Activated CD4-positive, CD25-positive, alpha-beta regulatory T cell treated with anti-CD3 and anti-CD28 coated beads, Interleukin-2, amount 50 U/mL, for 16 hours (primary cell): Measurements from ENCODE around the gene CHCHD6.

Experiments
- DNase-seq: peaks from one replicate; pipeline ENCODE4 v3.0.0-alpha.2; 2020; ENCODE audit warnings: low read depth, low spot score

The CHCHD6 gene

DNA sequence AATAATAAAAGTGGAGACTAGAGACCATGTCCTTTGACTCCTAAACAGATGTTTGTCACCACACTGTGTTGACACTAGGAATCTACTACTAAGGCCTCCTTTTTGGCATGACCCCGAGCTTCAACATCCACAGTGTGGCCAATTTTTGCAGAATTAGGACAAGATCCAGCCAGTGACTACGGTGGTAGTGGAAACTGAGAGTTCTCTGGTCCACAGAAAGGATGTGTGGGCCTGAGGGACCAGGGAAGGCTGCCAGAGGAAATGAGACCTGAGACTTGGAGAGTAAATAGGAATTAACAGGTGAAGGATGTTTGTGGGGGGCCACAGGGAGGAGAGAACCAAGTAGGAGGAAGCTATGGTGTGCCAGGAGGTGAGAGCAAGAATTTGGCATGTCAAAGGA, 122.7 kb downstream of the CHCHD6 start:
- DNase-seq: no peak

DNA sequence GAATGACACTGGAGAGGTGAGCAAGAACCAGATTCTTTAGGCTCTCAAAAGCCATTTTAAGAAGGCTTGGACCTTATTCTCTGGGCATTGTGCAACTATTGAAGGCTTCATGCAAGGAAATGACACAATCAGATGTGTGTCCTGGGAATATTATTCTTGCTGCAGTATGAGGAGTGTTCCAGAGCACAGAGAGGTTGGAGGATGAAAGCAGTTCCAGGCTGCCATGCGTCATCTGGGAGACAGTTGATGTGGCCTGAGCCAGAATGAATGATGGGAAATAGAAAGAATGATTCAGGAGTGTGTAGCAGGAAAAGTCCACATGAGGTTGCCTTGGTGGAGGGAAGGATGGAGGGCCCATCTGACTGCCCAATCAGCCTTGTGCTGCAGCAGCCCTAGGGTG, 123.1 kb downstream of the CHCHD6 start:
- no peak for DNase-seq

DNA sequence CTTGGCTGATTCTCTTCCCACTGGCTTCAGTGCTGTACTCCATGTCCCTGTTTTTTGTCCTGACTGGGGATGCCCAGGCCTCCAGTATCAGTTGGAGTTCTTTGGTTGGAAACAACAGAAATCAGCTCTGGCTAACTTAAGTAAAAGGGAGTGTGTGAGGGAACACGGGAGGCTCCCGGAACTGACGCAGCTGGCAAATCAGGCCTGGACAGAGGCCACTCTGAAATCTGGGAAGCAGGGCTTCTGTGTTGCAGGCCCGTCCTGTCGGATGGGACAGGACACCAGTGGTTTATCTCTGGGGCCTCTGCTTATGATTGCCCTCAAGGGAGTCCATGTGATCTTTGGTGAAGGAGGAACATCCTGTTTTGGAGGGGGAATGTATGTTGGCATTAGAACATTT, 124.3 kb downstream of the CHCHD6 start:
- no peak for DNase-seq

DNA sequence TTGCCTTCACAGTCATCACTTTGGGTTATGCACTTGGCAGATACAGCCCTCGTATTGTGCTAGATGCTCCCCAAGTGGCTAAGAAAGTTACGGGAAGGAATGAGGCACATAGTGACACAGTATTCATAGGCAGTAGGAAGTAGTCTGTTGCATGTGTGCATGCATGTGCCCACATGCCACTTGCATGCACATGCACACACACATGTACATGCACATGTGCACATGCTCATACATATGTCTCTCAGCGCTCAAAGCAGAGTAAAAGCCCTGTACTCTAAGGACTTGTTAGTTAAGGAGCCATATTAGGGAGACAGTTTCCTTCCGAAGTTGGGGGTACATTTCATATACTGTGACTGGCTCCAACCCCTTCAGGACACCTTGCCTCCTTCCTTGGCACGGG, 128.9 kb downstream of the CHCHD6 start:
- DNase-seq: no peak

DNA sequence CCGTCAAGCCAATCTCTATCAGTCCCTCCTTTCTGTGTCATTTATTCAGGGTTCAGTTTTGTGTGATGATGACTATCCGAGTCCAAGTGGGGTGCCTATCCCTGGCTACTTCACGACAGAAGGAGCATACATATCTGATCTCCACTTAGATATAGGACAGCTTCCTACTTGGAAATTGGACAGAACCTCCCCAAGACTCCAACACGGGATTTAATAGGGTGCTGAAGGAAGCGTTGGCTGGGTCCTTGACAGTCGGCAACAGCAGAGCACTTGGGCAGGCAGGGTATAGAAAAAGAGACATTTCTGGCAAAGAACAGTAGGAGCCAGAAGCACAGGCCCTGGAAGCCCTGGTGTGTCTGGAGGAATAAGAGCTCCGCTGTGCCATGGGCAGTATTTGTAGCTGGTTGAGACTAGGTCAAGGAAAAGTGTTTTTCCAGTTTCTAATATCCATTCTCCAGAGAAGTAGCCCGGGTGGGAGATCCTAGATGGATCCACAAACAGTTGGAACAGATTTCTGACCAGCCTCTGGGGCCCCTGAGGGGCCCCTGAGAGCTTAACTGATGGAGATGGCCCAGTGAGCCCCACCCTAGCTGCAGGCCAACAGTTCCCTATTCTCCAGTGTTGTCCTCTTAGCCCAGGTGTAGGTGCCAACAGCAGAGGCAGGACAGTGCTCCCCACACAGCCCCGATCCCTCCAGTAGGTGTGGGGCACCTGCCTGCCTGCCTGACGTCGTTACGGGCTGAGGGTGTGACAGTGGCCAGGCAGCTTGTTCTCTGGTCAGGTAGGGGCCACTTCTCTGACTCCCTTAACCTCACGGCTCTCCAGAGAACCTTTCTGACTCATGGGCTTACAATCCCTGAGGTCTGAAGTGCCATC, 130.8 kb downstream of the CHCHD6 start:
- DNase-seq: no peak

DNA sequence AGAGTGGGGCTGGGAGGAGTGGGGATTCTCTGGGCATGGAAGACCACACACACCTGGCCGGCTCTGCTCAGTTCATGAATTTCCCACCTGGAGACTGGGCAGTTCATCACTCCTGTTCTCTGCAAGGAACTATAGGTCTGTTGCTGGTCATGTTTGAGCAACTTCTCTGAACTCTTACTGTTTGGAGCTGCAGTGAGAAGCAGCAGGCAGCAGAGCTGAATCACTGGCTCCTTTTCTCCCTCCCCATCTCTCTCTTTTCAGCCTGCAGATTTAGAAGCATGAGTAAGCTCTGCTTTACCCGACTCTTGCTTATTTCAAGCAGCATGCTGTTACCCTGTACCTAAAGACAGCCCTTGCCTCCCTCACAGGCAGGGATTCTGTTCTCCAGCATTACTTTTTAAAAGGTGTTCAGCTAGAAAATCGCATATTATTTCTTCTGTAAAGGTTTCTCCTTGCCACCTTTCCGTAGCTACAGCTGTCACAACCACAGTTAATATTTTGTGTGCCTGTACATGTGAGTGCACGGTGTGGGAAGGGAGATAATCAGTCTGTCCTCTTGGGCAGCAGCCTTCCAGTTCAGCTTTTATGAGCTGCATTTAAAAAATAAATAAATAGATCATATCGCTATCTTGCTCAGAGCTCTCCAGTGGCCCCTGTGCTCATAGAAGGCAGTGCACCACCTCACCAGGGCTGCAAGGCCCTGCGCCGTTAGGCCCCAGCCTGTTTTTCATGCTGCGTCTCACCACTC, 131.6 kb downstream of the CHCHD6 start:
- DNase-seq: no peak

DNA sequence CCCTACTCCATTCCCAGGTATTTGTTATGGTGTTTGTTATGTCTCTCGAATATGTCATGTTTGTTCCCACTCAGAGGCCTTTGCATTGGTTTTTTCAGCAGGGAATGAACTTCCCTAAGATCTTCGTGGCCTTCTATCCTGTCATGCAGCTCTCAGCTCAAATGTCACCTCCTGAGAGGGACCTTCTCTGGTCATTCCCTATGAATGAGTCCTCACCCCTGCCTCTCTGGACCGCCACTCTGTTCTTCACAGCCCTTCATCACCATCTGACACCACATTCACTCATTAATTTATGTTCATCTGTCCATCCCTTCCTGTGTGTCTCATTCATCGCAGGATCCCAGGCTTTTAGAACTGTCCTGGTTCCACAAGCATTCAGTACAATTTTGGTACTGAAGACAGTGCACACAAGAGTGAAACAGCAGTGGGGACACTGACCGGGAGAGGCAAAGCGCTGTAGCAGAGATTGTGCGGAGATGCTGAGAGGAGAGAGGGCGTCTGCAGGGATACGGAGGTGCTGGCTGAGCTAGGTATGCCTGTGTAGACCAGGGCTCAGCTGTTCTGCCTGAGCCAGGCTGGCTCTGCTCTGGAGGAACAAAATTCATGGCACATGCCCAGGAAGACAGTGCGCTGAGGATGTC, 132.3 kb downstream of the CHCHD6 start:
- DNase-seq: no peak

DNA sequence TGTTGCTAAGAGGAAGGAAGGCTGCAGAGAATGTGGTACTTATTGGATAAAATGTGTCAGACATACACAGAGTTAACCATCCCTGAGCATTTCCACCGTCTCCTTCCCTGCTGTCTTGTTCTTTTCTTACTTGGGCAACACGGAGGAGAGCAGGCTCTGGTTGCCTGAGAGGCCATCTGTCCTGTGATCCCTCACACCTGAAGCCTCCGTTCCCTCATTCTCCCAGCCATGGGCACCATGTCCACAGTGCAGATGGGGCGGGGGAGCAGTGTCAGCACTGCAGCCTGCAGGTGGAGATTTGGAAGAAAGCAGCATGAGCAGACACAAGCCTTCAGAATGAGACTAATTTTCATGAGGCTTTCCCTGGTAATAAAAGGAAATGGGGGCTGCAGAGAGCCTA, 133.7 kb downstream of the CHCHD6 start:
- no peak for DNase-seq

DNA sequence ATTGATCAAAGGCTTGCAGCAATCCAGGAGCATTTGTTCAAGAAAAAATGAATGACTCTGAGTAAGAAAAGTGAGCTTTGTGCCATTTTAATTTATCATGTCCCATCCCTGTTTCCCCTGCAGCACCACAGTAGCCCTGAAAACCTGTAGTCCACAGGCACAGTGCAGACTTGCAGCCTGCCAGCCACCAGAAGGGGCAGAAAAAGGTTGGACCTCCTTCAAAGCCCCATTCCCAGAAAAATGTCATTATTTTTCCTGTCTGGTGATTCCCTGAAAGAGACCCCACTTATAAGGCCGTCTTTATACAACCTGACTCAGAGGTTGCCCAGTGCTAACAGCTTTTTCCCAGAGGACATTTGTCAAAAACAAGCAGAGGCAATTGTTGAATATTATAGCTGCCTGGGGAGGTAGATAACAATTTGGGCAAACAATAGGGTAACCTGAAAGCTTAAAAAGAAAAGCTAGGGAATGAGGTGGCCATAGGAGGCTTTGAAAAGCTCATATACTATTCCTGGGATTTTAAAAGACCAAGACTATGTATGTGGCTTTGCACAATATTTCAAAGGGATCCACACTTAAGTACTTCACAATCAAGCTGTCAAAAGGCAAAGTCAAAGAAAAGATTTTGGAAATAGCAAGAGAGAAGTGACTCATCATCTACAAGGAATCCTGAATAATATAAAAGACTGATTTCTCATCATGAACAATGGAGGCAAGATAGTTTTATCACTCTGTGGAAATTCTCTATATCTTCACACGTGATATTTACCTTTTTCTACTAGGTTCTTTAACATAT, 142.1 kb downstream of the CHCHD6 start:
- no peak for DNase-seq

DNA sequence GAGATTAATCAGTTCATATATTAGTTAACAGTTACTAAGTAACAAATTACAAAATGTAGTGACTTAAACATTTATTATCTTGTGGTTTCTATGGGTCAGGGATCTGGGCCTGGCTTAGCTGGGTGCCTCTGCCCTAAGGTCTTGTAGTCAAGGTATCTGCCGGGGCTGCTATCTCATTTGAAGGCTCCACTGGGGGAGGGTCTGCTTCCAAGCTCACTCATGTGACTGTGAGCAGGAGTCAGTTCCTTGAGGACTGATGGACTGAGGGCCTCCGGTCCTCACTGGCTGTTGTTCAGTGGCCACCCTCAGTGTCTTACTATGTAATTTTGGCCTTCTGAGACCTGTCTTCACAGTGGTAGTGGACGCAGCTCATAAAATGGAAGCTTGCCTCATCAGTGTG, 143.0 kb downstream of the CHCHD6 start:
- no peak for DNase-seq

DNA sequence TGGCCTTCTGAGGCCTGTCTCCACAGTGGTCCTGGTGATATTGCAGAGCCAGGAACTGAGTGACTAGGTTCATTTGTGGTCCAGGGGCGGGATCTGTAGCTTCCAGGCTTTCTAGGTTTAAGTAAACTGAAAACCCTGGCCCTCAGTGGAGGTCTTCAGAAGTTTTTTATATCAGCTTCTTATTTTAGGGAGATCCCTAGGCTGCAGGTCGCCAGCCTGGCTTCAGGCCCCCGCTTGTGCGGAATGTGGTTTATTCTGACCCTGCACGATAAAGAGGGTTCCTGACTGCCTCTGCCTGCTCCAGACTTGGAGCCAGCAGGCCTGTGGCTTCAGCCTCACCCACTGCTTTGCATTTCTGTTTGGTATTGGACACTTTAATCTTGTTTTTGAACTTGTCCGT, 145.0 kb downstream of the CHCHD6 start:
- no peak for DNase-seq

DNA sequence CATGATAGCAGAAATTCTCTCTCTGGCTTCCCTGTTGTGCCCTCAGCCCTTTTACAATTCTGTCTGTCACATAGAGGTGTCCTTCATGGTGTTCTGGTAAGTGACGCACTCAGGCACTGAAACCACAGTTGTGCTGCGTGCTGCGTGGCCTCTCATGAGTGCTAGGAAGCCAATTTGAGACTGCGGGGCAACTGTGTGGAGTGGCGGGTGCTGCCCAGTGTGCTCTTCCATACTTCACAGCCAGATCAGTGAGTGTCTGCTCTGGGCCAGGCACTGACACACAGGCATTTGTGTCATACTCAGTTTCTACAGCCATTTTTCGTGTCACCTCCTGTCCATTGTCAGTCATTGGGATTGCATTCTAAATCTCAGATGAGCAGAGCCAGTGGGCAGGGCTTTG, 145.7 kb downstream of the CHCHD6 start:
- DNase-seq: no peak

DNA sequence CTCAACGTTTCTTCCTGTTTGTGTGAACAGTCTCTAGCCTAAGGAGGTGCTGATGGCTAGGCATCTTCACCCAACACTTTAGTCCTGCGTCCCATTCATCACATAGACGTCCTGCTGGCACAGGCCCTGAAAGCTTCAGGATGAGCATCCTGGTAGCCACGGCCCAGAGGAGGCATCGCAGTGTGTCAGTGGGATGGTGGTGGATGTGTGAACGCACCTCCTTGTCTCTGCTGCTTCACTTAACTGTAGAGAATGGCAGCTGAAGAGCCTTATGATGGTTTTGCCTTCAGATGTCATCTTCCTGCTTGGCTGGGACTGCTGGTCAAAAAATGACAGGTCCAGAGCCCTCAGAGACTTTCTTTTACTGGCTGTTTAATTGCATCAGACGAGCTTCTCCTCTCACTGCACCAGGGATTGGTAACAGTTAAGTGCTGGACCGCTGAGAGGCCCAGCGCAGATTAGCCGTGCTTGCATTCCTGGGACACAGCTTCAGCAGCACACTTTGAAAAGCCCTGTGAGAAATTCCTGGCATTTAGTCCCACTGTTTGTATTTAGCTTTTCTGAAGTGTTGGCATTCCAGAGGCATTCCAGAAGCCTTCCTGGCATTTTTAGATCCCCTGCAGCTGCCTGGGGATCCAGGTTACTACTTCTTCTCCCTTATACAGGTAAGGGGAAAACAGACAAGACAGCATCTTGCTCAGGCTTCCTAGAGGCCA, 146.5 kb downstream of the CHCHD6 start:
- DNase-seq: no peak

DNA sequence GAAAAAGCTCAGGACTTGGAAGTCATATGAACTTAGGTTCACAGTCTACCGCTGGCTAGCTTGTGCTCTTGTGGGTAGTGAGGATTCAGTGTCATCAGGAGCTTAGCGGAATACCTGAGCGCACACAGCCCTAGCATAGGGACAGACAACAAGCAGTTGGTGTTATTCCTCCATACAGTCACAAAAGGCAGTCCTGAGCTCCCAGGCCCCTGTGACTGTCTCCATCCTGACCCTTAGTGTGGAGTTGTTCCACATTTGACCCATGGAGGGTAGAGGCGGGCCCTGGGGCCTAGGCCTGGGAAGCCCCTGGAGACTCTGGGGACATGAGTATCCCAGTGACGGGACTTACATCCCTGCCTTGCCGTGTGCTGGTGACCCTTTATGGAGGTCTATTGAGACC, 147.3 kb downstream of the CHCHD6 start:
- DNase-seq: no peak

DNA sequence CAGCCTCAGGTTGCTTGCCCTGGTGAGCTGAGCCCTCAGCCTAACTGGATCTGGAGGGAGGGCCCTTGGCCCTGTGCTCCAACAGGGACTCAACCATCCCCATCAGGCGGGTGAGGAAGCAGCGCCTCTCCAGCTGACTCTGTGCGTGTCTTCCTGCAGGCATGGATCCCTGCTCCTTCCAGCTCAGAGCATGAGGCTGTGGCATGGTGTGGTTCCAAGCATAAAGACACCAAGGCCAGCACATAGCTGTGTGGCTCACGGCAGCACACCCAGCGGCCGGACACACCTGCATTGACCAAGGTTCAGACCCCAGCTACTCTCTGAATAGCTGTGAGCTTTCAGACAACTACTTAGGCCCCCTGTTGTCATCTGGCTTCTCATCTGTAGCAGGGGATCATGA, 147.9 kb downstream of the CHCHD6 start:
- DNase-seq: no peak

DNA sequence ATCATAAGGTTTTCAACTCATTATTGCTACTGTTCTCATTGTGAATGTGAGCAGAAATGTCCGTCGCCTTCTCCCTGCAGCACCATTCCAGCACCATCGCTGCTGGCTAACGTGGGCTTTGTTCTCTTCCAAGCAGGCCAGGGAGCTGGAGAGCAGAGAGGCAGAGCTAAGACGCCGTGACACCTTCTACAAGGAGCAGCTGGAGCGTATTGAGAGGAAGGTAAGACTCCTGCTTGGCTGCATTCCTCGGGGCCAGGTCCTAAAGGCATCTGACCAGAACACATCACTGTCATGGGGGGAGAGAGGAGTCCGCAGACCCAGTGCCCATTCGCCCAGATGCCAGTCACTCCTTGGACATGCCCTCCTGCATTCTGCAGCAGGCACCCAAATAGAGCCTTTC, 148.5 kb downstream of the CHCHD6 start:
- DNase-seq: no peak

DNA sequence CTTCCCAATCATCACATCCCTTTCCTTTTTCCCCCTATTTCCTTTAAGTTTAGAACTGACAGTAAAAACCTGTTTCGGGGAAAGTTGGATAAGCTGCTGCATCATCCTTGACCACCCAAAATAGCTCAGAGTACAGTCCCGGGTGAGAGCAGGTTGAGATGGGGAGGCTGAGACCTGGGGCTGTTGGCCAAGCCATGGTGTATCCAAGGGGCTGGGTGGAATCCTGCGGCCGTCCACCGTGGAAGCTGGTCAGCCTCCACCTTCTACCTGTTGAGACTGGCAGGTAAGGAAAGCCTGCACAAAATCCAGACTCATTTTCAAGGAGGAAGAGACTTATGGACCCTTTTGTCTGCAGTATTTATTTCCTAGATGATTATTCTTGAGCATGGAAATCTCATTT, 150.6 kb downstream of the CHCHD6 start:
- no peak for DNase-seq

DNA sequence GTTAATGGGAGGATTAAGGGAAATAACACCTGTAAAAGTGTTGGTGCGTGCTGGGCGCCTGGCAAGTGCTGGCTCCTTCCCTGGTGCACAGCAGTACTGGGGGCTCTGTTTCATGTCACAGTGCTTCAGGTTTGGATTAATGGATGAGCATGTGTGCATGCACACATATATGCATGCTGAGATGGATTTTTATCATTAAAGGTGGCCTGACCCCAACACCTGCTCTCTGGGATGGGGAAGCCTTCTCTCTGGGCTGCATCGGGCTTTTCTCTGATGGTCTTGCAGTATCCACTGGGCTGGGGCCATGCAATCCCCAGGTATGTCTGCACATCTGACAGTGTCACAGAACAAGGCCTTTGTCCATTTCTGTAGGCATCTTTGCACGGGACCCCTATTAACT, 151.3 kb downstream of the CHCHD6 start:
- no peak for DNase-seq

DNA sequence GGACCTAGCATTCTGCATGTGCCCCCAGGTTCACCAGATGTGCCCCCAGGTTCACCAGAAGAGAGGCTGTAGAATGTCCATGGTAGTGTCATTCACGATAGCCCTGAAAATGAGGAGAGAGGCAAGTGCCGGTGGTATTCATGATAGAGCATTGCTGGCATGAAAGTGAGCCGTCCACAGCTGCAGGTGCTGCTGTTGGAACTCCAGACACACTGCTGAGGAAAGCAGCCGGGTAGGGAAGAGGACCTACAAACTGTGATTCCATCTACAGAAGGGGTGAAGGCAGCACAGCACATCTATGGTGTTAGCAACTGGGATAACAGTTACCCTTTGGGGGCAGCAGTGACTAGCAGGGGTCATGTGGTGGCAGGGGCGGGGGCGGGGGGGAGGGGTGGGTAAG, 153.9 kb downstream of the CHCHD6 start:
- no peak for DNase-seq

DNA sequence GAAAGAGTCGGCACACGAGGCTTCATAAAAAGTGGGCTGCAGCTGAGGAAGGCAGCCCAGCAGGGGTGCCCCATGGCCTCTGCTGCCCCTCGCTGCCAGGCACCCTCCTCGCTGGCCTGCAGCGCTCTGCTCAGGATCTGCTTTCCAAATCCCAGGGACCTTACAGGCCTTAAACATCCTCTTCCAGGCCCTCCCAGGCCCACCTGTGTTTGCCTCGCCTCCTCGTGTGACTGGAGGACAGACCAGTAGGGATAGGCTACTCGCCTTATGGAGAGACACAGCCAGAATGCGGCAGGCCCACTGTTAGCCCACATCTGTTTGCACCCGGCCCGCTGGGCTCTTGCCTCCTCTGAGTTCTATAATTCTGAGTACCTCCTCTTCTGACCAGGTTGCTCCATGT, 154.4 kb downstream of the CHCHD6 start:
- DNase-seq: no peak

DNA sequence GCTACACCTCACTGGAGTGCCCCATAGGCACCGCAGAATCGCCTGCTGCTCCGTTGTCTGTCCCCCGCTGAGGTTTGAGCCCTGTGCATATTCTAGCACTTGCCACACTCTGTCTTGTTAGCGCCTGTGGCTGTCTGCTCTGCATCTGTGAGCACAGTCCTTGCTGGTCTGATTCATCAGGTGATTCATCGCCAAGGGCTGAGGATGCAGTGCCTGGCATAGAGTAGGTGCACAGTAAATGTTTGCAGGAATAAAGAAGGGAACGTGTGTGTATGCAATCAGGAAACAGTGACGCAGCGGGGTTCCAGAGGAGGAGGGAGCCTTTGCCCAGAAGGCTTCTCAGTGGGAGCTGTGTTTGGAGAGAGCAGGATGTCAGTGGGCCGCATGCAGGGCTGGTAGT, 154.8 kb downstream of the CHCHD6 start:
- DNase-seq: no peak
